Neural progenitor cell (in vitro differentiated cells): Measurements from ENCODE around the gene OR10H5.
"Not testable (repeated sequence)": the region's sequence is repeated elsewhere in the genome, so short reads cannot be mapped to it uniquely, and the experiment has no call there.

Experiments used
- CTCF ChIP-seq: fragments of 200-600 bp; sonication (generic); IDR thresholded peaks from 2 replicates; pipeline ENCODE4 v1.5.1; 2017; ENCODE audit warnings: antibody characterized with exemption, mild to moderate bottlenecking
- EZH2phosphoT487 ChIP-seq: fragments of 200-600 bp; sonication (generic); IDR thresholded peaks from 2 replicates; pipeline ENCODE4 v1.6.1; 2017; ENCODE audit warnings: antibody characterized with exemption

- not testable (repeated sequence) for TF ChIP-seq CTCF, EZH2phosphoT487
Observed at GRCh38 chr19:15782896-15783295, 4.6 kb upstream of the OR10H5 start.
